Panc1 (cell line): Measurements from ENCODE around the gene CHSY3. TPM values are rescaled to one million over a fixed set of nuclear protein-coding genes. Genes with fewer than 3 reads are reported as not detected.

Experiments used
- ATAC-seq: fragments of 200-7000 bp; cut with Tn5 transposase; 2 replicates; pipeline ENCODE4 v1.9.1; 2020; ENCODE audit warnings: mild to moderate bottlenecking, moderate library complexity
- BruUV-seq: library from RNA; stranded (reverse); fragments of 400-500 nt; replicated peaks from 2 replicates; lab custom pipeline; 2021; lab: Mats Ljungman, UMichigan
- CTCF ChIA-PET: fragments of 300-600 bp; sonication (Branson Sonifier 250); formaldehyde crosslinking; loops from one replicate; lab custom pipeline; 2022; ENCODE audit warnings: antibody characterized with exemption; lab: Charles Lee
- POLR2A ChIA-PET: fragments of 300-600 bp; sonication (Branson Sonifier 250); formaldehyde crosslinking; loops from one replicate; lab custom pipeline; 2022; ENCODE audit warnings: antibody characterized with exemption; lab: Charles Lee
- DNase-seq: peaks from one replicate; pipeline ENCODE4 v3.0.0-alpha.2; 2010; ENCODE audit warnings: low read depth, low spot score
- H3K27ac ChIP-seq: 2 replicates; pipeline ENCODE4 v1.5.1; 2011; ENCODE audit warnings: mild to moderate bottlenecking, low read length, inconsistent platforms
- H3K27me3 ChIP-seq: fragments of 200-500 bp; sonication (Bioruptor generic); 2 replicates; pipeline ENCODE4 v1.6.0; 2014; ENCODE audit warnings: low read length, inconsistent platforms; ENCODE audit not compliant: control insufficient read depth, insufficient read depth
- H3K36me3 ChIP-seq: fragments of 200-500 bp; sonication (Bioruptor generic); 2 replicates; pipeline ENCODE4 v1.5.1; 2014; ENCODE audit warnings: inconsistent platforms, mild to moderate bottlenecking, low read length, moderate library complexity; ENCODE audit not compliant: control insufficient read depth, insufficient read depth
- H3K4me1 ChIP-seq: 2 replicates; pipeline ENCODE4 v1.5.1; 2011; ENCODE audit warnings: inconsistent platforms, mild to moderate bottlenecking, low read length, moderate library complexity; ENCODE audit not compliant: control insufficient read depth, insufficient read depth
- H3K4me3 ChIP-seq, 2 experiments: 2 replicates each; pipeline ENCODE4 v1.5.1; 2011 to 2012; ENCODE audit warnings: low read depth in 2 of 2, low read length in 2 of 2, mild to moderate bottlenecking in 2 of 2, inconsistent platforms in 1 of 2, moderate library complexity in 1 of 2
- H3K9me3 ChIP-seq: fragments of 200-500 bp; sonication (Bioruptor generic); 2 replicates; pipeline ENCODE4 v1.5.1; 2014; ENCODE audit warnings: low read depth, mild to moderate bottlenecking, inconsistent platforms, low read length, moderate library complexity; ENCODE audit not compliant: control insufficient read depth, insufficient read depth
- POLR2AphosphoS5 ChIP-seq: IDR thresholded peaks from 2 replicates; pipeline ENCODE4 v1.6.1; 2012; ENCODE audit warnings: mild to moderate bottlenecking, low read depth, low read length, moderate library complexity
- SIN3A ChIP-seq: IDR thresholded peaks from 2 replicates; pipeline ENCODE4 v1.6.1; 2012; ENCODE audit warnings: low read depth, mild to moderate bottlenecking, low read length, moderate library complexity, borderline replicate concordance; ENCODE audit not compliant: insufficient read depth
- TCF7L2 ChIP-seq: IDR thresholded peaks from 2 replicates; pipeline ENCODE4 v1.6.1; 2011; ENCODE audit warnings: mild to moderate bottlenecking, low read depth, low read length, inconsistent platforms
- in situ Hi-C: cut with HindIII; loops from 2 replicates; pipeline ENCODE4 v1.10.0; 2016; ENCODE audit warnings: low sequenced_read_pairs, low pct_unique_long_range_greater_than_20kb
- intact Hi-C: fragments of 100-400 bp; cut with micrococcal nuclease; formaldehyde crosslinking; loops from one replicate; pipeline ENCODE4 v1.10.0; 2022; ENCODE audit not compliant: unreplicated experiment
- total RNA-seq: library from RNA; stranded (reverse); gene quantifications from one replicate; pipeline ENCODE4 v1.2.1, GENCODE V29; 2021; ENCODE audit not compliant: unreplicated experiment
- TF ChIP-seq, protein P1 (sequence below), 2 experiments: IDR thresholded peaks; 2 replicates each; pipeline ENCODE4 v1.6.1; 2011 to 2012; ENCODE audit warnings: low read depth in 2 of 2, control low read depth in 1 of 2, low read length in 1 of 2, mild to moderate bottlenecking in 1 of 2, moderate library complexity in 1 of 2; ENCODE audit not compliant: insufficient read depth in 1 of 2
- TF ChIP-seq, protein P2 (sequence below): fragments of 450-650 bp; IDR thresholded peaks from 2 replicates; pipeline ENCODE4 v1.5.1; 2017; ENCODE audit warnings: mild to moderate bottlenecking

CHSY3 gene
- total RNA-seq, 1 experiment from 2014 or later: not detected

DNA sequence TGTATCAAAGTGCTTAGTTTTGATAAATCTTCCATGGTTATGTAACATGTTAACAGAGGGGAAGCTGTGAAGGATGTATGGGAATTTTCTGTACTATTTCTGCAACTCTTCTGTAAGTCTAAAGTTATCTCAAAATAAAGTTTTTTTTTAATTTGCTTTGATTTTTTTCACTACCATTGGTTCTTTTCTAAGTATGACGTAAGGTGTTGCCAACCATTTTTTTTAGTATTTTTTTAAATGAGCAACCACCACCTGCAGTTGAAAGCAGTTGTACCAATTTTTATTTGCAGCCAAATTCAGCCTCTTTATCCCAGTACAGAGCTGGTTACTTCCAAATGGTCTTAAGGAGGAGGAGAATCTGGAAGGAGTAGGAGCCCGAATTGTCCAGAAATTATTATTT lies 192.2 kb downstream of the CHSY3 start:
- POLR2A ChIA-PET: no interaction called here
- no peaks in the 10 kb centered on the region for H3K4me1 ChIP-seq
- in situ Hi-C loops: no loop called here

DNA sequence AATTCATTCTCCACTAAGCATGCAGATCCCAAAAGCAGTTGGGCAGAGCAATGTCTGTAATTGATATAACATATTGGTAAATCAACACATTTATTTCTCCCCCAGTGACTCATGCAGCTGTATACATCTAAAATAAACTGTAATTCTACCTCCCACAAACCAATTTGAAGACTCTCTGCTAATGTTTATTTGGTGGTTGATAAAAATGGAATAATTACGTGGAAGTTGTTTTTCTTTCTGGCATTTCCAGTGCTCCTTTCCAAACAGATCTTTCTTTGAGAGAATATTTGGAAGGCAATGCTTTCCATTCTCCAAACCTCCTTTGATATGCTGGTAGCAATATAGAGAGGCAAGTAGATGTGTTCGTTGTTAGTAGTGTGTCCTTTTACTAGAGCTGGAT lies 194.7 kb downstream of the CHSY3 start:
- no TSS peak for BruUV-seq
- ATAC-seq: no peak
- TF ChIP-seq, protein P1, sequence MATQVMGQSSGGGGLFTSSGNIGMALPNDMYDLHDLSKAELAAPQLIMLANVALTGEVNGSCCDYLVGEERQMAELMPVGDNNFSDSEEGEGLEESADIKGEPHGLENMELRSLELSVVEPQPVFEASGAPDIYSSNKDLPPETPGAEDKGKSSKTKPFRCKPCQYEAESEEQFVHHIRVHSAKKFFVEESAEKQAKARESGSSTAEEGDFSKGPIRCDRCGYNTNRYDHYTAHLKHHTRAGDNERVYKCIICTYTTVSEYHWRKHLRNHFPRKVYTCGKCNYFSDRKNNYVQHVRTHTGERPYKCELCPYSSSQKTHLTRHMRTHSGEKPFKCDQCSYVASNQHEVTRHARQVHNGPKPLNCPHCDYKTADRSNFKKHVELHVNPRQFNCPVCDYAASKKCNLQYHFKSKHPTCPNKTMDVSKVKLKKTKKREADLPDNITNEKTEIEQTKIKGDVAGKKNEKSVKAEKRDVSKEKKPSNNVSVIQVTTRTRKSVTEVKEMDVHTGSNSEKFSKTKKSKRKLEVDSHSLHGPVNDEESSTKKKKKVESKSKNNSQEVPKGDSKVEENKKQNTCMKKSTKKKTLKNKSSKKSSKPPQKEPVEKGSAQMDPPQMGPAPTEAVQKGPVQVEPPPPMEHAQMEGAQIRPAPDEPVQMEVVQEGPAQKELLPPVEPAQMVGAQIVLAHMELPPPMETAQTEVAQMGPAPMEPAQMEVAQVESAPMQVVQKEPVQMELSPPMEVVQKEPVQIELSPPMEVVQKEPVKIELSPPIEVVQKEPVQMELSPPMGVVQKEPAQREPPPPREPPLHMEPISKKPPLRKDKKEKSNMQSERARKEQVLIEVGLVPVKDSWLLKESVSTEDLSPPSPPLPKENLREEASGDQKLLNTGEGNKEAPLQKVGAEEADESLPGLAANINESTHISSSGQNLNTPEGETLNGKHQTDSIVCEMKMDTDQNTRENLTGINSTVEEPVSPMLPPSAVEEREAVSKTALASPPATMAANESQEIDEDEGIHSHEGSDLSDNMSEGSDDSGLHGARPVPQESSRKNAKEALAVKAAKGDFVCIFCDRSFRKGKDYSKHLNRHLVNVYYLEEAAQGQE (IDR thresholded peaks at IDR 0.05; ENCODE audit: insufficient read depth in 1 of 2, low read depth in 2 of 2, low read length in 1 of 2): no peak
- no peak for TF ChIP-seq SIN3A
- TF ChIP-seq, protein P2, sequence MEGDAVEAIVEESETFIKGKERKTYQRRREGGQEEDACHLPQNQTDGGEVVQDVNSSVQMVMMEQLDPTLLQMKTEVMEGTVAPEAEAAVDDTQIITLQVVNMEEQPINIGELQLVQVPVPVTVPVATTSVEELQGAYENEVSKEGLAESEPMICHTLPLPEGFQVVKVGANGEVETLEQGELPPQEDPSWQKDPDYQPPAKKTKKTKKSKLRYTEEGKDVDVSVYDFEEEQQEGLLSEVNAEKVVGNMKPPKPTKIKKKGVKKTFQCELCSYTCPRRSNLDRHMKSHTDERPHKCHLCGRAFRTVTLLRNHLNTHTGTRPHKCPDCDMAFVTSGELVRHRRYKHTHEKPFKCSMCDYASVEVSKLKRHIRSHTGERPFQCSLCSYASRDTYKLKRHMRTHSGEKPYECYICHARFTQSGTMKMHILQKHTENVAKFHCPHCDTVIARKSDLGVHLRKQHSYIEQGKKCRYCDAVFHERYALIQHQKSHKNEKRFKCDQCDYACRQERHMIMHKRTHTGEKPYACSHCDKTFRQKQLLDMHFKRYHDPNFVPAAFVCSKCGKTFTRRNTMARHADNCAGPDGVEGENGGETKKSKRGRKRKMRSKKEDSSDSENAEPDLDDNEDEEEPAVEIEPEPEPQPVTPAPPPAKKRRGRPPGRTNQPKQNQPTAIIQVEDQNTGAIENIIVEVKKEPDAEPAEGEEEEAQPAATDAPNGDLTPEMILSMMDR: no peak
- no peak for TF ChIP-seq POLR2AphosphoS5
- no peak for TF ChIP-seq TCF7L2
- H3K27ac ChIP-seq: no peak overlapping the region
- no peak for DNase-seq
- H3K9me3 ChIP-seq: no peaks in the 10 kb centered on the region
- ChIA-PET POLR2A (no interaction called here), CTCF (no interaction called here)
- no peak overlapping the region for H3K4me3 ChIP-seq
- H3K27me3 ChIP-seq: no peaks in the 10 kb centered on the region
- intact Hi-C loops (no loop called here), in situ Hi-C loops (no loop called here)
- no peaks in the 10 kb centered on the region for H3K4me1 ChIP-seq
- no peaks in the 10 kb centered on the region for H3K36me3 ChIP-seq

More for the DNA sequence above, 192.2 kb downstream of the CHSY3 start:
- no peak overlapping the region for H3K27ac ChIP-seq
- BruUV-seq: no TSS peak
- no peak for ATAC-seq
- no peak overlapping the region for H3K4me3 ChIP-seq
- CTCF ChIA-PET: no interaction called here
- no peaks in the 10 kb centered on the region for H3K27me3 ChIP-seq
- intact Hi-C loops: no loop called here
- 0 out of 2 replicates have a peak, but pooled peaks cover 5% of the 10 kb centered on the region for H3K9me3 ChIP-seq
- TF ChIP-seq, protein P1 (IDR thresholded peaks at IDR 0.05; ENCODE audit: insufficient read depth in 1 of 2, low read depth in 2 of 2, low read length in 1 of 2): no peak
- TF ChIP-seq, protein P2: no peak
- no peak for TF ChIP-seq TCF7L2
- TF ChIP-seq SIN3A: no peak
- TF ChIP-seq POLR2AphosphoS5: no peak
- no peak for DNase-seq
- no peaks in the 10 kb centered on the region for H3K36me3 ChIP-seq
